EL (cell line): Measurements from ENCODE around the gene MAN2B1.
A peak's percentile ranks its signal among the peaks of the same experiment; 100 is the strongest.
"Not testable (repeated sequence)": the region's sequence is repeated elsewhere in the genome, so short reads cannot be mapped to it uniquely, and the experiment has no call there.

Experiments used
- DNase-seq: peaks from one replicate; pipeline ENCODE4 v3.0.0-alpha.2; 2016

MAN2B1 gene

GRCh38 chr19:12687496-12688196, 21.1 kb upstream of the MAN2B1 start, which contains the start of gene GNG14:
Gene GNG14 (plus strand): TSS chr19:12687998. CDS start chr19:12688049, 51 bp downstream.
- no peak for DNase-seq

GRCh38 chr19:12685831-12686230, 19.3 kb upstream of the MAN2B1 start:
- no peak for DNase-seq

- peak; percentile 99 for DNase-seq
Measured at GRCh38 chr19:12681074-12681987, 14.8 kb upstream of the MAN2B1 start, which contains the start of gene DHPS. Gene DHPS (minus strand): TSS chr19:12681880. CDS start chr19:12681766, 114 bp downstream.

DNA sequence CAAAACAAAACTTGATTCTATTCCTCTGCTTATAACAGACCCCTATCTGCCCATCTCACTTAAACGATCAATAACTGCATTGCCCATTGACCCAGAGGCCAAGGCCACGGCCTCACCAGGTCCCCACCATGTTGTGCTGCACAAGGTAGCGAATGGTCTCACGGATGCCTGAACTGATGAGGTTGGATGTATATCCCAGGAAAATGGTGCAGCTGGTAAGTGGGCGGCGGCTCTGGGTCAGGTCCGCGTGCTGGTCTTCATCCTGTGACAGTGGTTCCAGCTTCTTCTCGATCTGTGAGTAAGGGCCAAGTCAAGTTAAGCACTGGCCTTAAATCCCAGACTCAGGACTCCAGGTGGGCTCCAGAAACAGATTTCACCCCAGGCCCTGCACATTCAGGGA, 13.5 kb upstream of the MAN2B1 start:
- DNase-seq = no peak

- not testable (repeated sequence) for DNase-seq
Measured at GRCh38 chr19:12678039-12678438, 11.5 kb upstream of the MAN2B1 start.

DNA sequence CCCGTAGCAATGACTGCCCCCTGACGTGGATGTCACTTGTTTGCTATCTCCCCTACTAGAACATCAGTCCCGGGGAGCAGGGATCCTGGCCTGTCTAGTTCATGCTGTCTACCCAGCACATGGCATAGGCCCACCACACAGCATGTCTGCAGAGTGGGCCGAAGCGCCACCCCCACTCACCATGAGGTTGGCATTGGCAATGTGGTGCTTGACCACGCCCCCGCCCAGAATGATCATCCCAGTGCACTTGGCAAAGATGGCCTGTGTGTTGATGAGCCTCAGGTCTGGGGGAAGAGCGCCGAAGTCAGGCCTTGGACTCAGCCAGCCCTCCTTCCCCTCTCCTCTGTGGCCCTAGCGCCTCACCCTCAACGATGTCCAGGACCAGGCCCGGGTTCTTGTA, 10.4 kb upstream of the MAN2B1 start:
- DNase-seq = no peak

GRCh38 chr19:12676384-12676792, 9.8 kb upstream of the MAN2B1 start:
- peak; percentile 79 for DNase-seq

DNA sequence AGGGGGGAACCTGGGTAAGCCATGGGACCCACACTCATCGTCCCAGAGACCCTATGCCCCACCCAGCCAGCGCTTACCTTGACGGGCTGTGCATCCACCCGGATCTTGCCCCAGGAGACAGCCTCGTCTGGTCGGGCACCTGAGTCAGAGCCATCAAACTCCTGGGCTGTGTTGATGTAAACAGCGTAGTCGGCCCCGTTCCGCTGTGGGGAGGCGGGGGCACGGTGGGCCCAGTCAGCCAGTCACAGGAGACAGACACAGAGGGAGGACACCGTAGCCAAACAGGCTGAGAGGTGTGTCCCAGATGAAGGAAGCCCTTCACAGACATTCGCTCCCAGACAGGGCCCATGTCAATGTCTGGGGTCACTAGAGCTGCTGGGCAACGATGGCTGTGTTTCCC, 9.4 kb upstream of the MAN2B1 start:
- no peak for DNase-seq

DNA sequence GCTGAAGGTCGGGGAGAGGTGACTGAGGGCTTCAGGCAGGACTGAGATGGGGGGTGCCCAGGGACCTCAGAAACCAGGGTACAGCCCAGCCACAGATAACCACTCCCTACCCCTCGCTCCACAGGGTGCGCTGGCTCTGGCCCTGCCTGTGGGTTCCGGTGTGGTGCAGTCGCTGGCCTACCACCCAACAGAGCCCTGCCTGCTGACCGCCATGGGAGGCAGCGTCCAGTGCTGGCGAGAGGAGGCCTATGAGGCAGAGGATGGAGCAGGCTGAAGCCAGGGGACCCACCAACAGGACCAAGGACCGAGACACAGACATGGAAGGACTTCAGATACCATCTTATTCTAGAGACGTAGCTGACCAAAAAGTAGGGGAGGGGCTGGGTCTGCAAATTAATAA, 8.9 kb upstream of the MAN2B1 start:
- DNase-seq = no peak

DNA sequence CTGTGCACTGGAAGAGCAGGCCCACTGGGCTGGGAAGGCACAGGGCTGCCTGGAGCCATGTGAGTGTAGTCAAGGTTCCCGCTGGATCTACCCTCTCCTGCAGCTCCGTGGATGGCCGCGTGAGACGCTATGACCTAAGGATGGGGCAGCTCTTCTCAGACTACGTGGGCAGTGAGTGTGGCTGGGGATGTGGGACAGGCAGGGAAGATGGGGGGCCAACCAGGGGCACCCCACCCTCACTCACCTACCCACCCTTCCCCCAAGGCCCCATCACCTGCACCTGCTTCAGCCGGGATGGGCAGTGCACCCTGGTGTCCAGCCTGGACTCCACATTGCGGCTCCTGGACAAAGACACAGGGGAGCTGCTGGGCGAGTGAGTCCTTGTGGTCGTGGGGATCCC, 6.2 kb upstream of the MAN2B1 start:
- DNase-seq = no peak

- DNase-seq = no peak
Measured at GRCh38 chr19:12670159-12670928, 3.8 kb upstream of the MAN2B1 start.

- DNase-seq = peak; percentile 84
Measured at GRCh38 chr19:12669270-12670158, 3.0 kb upstream of the MAN2B1 start.

GRCh38 chr19:12668932-12669269, 2.4 kb upstream of the MAN2B1 start:
- DNase-seq = peak; percentile 75

GRCh38 chr19:12668346-12668745, 1.8 kb upstream of the MAN2B1 start:
- no peak for DNase-seq

DNA sequence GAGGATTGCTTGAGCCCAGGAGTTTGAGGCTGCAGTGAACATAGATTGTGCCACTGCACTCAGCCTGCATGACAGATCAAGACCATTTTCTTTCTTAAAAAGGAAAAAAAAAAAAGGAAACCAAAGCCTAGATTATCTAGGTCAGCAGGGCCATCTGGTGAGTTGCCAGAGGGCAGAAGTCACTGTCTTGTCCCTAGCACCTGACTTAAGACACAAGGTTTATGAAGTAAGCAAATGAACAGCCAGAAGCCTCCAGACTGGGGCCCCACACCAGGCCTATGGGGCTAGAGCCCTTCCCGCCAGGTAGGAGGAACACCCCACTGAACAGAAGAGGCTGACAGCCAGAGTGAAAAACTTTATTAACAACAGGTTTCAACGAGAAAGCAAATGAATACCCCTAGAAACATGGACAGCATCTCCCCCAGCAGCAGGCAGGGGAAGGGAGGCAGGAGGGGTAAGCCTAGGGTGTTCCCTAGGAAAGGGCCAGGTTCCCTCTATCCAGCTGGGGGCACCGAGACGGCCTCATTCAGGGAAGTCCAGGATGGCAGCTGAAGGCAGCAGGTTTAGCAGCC, 1.3 kb upstream of the MAN2B1 start:
- DNase-seq = no peak

DNA sequence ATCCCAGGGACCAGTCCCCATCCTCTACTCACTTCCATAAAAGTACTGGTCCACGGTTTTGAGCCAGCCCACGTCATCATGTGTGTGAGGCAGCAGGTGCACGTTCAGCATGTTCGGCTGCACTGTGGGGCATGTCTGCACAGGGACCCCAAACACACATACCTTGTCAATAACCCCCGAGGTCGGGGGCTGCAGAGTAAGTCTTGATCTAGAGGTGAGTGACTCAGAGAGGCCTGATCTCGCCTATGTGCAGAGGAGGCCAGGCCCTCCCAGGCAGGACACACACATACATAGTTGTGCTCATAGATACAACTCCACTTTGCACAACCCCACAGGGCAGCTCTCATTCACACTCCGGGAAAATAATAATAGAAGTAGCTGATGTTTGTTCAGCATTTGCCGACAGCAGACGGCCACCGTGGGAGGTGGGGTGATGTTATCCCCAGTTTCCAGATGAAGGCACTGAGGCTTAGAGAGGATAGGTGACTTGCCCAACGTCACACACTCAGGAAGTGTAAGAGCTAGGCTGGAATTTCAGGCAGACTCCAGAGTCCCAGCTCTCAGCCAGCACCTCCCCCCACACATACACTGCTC, 774 bp downstream of the MAN2B1 start:
- no peak for DNase-seq

- no peak for DNase-seq
Measured at GRCh38 chr19:12665281-12665573, 1.3 kb downstream of the MAN2B1 start.

GRCh38 chr19:12664406-12665280, 1.9 kb downstream of the MAN2B1 start:
- peak; percentile 32 for DNase-seq

- no peak for DNase-seq
Measured at GRCh38 chr19:12660980-12661379, 5.6 kb downstream of the MAN2B1 start.

DNA sequence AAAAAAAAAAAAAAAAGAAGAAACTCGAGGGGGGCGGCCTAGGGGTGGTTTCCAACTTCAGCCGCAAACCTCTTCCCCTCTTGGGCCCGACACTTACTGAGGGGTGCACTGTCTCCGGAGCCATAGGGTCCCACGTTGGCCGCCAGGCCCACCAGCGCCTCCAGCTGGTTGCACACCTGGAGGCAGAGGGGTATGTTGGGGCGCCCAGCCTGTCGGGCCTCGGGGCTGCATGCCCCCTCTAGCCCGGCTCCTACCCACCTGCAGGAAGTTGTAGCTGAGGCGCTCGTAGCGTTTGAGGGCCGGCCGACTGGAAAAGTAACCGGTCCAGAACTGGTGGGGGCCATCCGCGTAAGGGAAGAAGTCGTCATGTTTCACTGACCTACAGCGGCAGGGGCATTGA, 8.6 kb downstream of the MAN2B1 start:
- no peak for DNase-seq
